H1 (cell line): ENCODE results near the gene USP24. TPM values are rescaled to one million over a fixed set of nuclear protein-coding genes. Genes with fewer than 3 reads are reported as not detected.

Experiments
- CTCF ChIA-PET: fragments of 300-600 bp; sonication (Branson Sonifier 250); formaldehyde crosslinking; loops from one replicate; lab custom pipeline; 2021; ENCODE audit not compliant: partially characterized antibody; lab: Charles Lee
- POLR2A ChIA-PET: fragments of 300-600 bp; sonication (Branson Sonifier 250); formaldehyde crosslinking; loops from one replicate; lab custom pipeline; 2021; ENCODE audit warnings: inconsistent platforms; ENCODE audit not compliant: partially characterized antibody; lab: Charles Lee
- DNase-seq, 2 experiments: peaks; one replicate each; pipeline versions ENCODE4 v3.0.0 to v3.0.0-alpha.2; 2010 to 2022; ENCODE audit warnings: low spot score in 2 of 2, low read depth in 1 of 2, mixed read lengths in 1 of 2
- FAIRE-seq: peaks from 2 replicates; lab custom pipeline; 2011; peaks lifted over from hg19 to GRCh38; lab: Jason Lieb, UNC
- H2AFZ ChIP-seq: 2 replicates; pipeline ENCODE4 v1.8.1; 2012; ENCODE audit warnings: low read length, inconsistent platforms
- H2AK5ac ChIP-seq: 2 replicates; pipeline ENCODE4 v1.6.1; 2013; ENCODE audit warnings: low read depth, low read length
- H2BK120ac ChIP-seq: replicated peaks from 2 replicates; pipeline ENCODE3; 2013; ENCODE audit warnings: low read depth, low read length, inconsistent platforms
- H2BK12ac ChIP-seq: 2 replicates; pipeline ENCODE4 v1.6.1; 2013; ENCODE audit warnings: low read depth, low read length
- H2BK15ac ChIP-seq: 2 replicates; pipeline ENCODE4 v1.6.1; 2013; ENCODE audit warnings: low read length
- H2BK20ac ChIP-seq: 2 replicates; pipeline ENCODE4 v1.6.1; 2013; ENCODE audit warnings: low read length
- H2BK5ac ChIP-seq: 2 replicates; pipeline ENCODE4 v1.6.1; 2013; ENCODE audit warnings: low read depth, low read length
- H3K14ac ChIP-seq: 2 replicates; pipeline ENCODE4 v1.6.1; 2013; ENCODE audit warnings: inconsistent platforms; ENCODE audit not compliant: insufficient read length
- H3K18ac ChIP-seq: 2 replicates; pipeline ENCODE4 v1.6.1; 2013; ENCODE audit warnings: low read length; ENCODE audit errors: extremely low read depth
- H3K23ac ChIP-seq: 2 replicates; pipeline ENCODE4 v1.6.1; 2013; ENCODE audit warnings: inconsistent platforms; ENCODE audit not compliant: insufficient read length
- H3K23me2 ChIP-seq: 2 replicates; pipeline ENCODE4 v1.6.1; 2013; ENCODE audit warnings: low read depth, low read length
- H3K27ac ChIP-seq: 2 replicates; pipeline ENCODE4 v1.6.1; 2011; ENCODE audit warnings: low read depth, low read length, inconsistent platforms
- H3K27me3 ChIP-seq, 4 experiments: replicated peaks in 1 of 4; 1 replicate in 1 of 4; 2 replicates in 3 of 4; pipeline versions ENCODE4 v1.6.1 to v1.8.1; 2011 to 2013; ENCODE audit warnings: low read length in 3 of 4, mild to moderate bottlenecking in 3 of 4, inconsistent platforms in 2 of 4, mixed read lengths in 2 of 4, moderate library complexity in 1 of 4; ENCODE audit not compliant: control insufficient read depth in 3 of 4, insufficient read depth in 3 of 4; ENCODE audit errors: extremely low read depth in 1 of 4
- H3K36me3 ChIP-seq, 4 experiments: 2 replicates each; pipeline versions ENCODE4 v1.6.1 to v1.8.1; 2011 to 2013; ENCODE audit warnings: mild to moderate bottlenecking in 4 of 4, low read length in 3 of 4, moderate library complexity in 2 of 4, control low read depth in 1 of 4, inconsistent platforms in 1 of 4; ENCODE audit not compliant: insufficient read depth in 4 of 4, control insufficient read depth in 2 of 4
- H3K4ac ChIP-seq: replicated peaks from 2 replicates; pipeline ENCODE3; 2013; ENCODE audit warnings: low read length, low read depth, mixed read lengths, inconsistent platforms; ENCODE audit not compliant: insufficient read length
- H3K4me1 ChIP-seq, 4 experiments: replicated peaks in 1 of 4; 1 replicate in 1 of 4; 2 replicates in 3 of 4; pipeline versions ENCODE4 v1.6.1 to v1.8.1; 2011 to 2013; ENCODE audit warnings: low read length in 3 of 4, inconsistent platforms in 2 of 4, mixed read lengths in 1 of 4; ENCODE audit not compliant: insufficient read depth in 4 of 4, control insufficient read depth in 3 of 4
- H3K4me2 ChIP-seq, 2 experiments: 2 replicates each; pipeline versions ENCODE4 v1.6.1 to v1.8.1; 2011 to 2013; ENCODE audit warnings: low read depth in 2 of 2, low read length in 2 of 2, control low read depth in 1 of 2, inconsistent platforms in 1 of 2, mild to moderate bottlenecking in 1 of 2; ENCODE audit not compliant: insufficient read depth in 1 of 2
- H3K4me3 ChIP-seq, 4 experiments: fragments of 200-600, 300-600 bp in 1 of 4; sonication (generic), shearing (Covaris generic), sonication (Bioruptor Twin) in 1 of 4; 2 replicates each; pipeline versions ENCODE4 v1.5.1 to v1.8.1; 2011 to 2016; ENCODE audit warnings: low read length in 4 of 4, low read depth in 3 of 4, control low read depth in 2 of 4, inconsistent platforms in 2 of 4, mild to moderate bottlenecking in 2 of 4, mixed read lengths in 1 of 4, moderate library complexity in 1 of 4; ENCODE audit not compliant: insufficient read depth in 2 of 4; ENCODE audit errors: extremely low read depth in 1 of 4
- H3K56ac ChIP-seq: replicated peaks from 2 replicates; pipeline ENCODE3; 2013; ENCODE audit warnings: low read depth, mild to moderate bottlenecking, mixed read lengths, low read length, inconsistent platforms; ENCODE audit not compliant: insufficient read length
- H3K79me1 ChIP-seq: 2 replicates; pipeline ENCODE4 v1.6.1; 2013; ENCODE audit warnings: low read depth, low read length, control low read depth
- H3K79me2 ChIP-seq, 2 experiments: 2 replicates each; pipeline versions ENCODE4 v1.6.1 to v1.8.1; 2012 to 2013; ENCODE audit warnings: low read length in 2 of 2, mild to moderate bottlenecking in 2 of 2, inconsistent platforms in 1 of 2; ENCODE audit not compliant: insufficient read depth in 2 of 2, control insufficient read depth in 1 of 2
- H3K9ac ChIP-seq, 4 experiments: replicated peaks in 1 of 4; 1 replicate in 1 of 4; 2 replicates in 3 of 4; pipeline versions ENCODE4 v1.6.1 to v1.8.1; 2011 to 2013; ENCODE audit warnings: low read depth in 3 of 4, low read length in 3 of 4, control low read depth in 2 of 4, mild to moderate bottlenecking in 2 of 4, moderate library complexity in 2 of 4, inconsistent platforms in 1 of 4; ENCODE audit errors: extremely low read depth in 1 of 4
- H3K9me3 ChIP-seq, 2 experiments: 2 replicates each; pipeline versions ENCODE4 v1.6.1 to v1.8.1; 2012 to 2013; ENCODE audit warnings: mild to moderate bottlenecking in 2 of 2, moderate library complexity in 2 of 2, control low read depth in 1 of 2, inconsistent platforms in 1 of 2, low read depth in 1 of 2, low read length in 1 of 2, mixed read lengths in 1 of 2; ENCODE audit not compliant: insufficient read depth in 2 of 2
- H4K20me1 ChIP-seq, 2 experiments: replicated peaks in 1 of 2; 2 replicates each; pipeline versions ENCODE3 to v1.8.1; 2011 to 2013; ENCODE audit warnings: inconsistent platforms in 2 of 2, low read length in 2 of 2, mild to moderate bottlenecking in 1 of 2; ENCODE audit not compliant: insufficient read depth in 2 of 2, control insufficient read depth in 1 of 2
- H4K5ac ChIP-seq: 2 replicates; pipeline ENCODE4 v1.6.1; 2013; ENCODE audit warnings: low read length, low read depth, mixed read lengths, inconsistent platforms; ENCODE audit not compliant: insufficient read length
- H4K8ac ChIP-seq: 2 replicates; pipeline ENCODE4 v1.8.0; 2013; ENCODE audit warnings: mild to moderate bottlenecking, moderate library complexity, low read length, inconsistent platforms; ENCODE audit not compliant: insufficient read depth; ENCODE audit errors: extremely low read depth
- H4K91ac ChIP-seq: replicated peaks from 2 replicates; pipeline ENCODE3; 2013; ENCODE audit warnings: low read length, mixed read lengths, inconsistent platforms; ENCODE audit not compliant: insufficient read length
- BCL11A ChIP-seq, 2 experiments: IDR thresholded peaks; one replicate each; pipeline ENCODE4 v1.6.1; 2011; ENCODE audit warnings: low read depth in 2 of 2, low read length in 2 of 2, mild to moderate bottlenecking in 2 of 2
- BRCA1 ChIP-seq: IDR thresholded peaks from 2 replicates; pipeline ENCODE4 v1.6.1; 2012; ENCODE audit warnings: low read depth, low read length, improper control_type of control experiment
- CTBP2 ChIP-seq: IDR thresholded peaks from 2 replicates; pipeline ENCODE4 v1.7.0; 2011; ENCODE audit warnings: borderline replicate concordance, mild to moderate bottlenecking, moderate library complexity, mixed read lengths, low read length; ENCODE audit not compliant: insufficient read depth, insufficient read length
- EZH2 ChIP-seq: fragments of 200-600 bp; sonication (generic); IDR thresholded peaks from 2 replicates; pipeline ENCODE4 v1.7.1; 2012; ENCODE audit warnings: low read depth, mild to moderate bottlenecking, moderate library complexity, low read length, inconsistent platforms; ENCODE audit not compliant: severe bottlenecking
- HDAC6 ChIP-seq: IDR thresholded peaks from one replicate; pipeline ENCODE4 v1.7.1; 2012; ENCODE audit warnings: low read depth, mild to moderate bottlenecking, inconsistent platforms, low read length, moderate library complexity
- JUN ChIP-seq: IDR thresholded peaks from 2 replicates; pipeline ENCODE4 v1.6.1; 2011; ENCODE audit warnings: low read depth, mild to moderate bottlenecking, improper control_type of control experiment, low read length
- MAX ChIP-seq: IDR thresholded peaks from 2 replicates; pipeline ENCODE4 v1.6.1; 2012; ENCODE audit warnings: inconsistent platforms
- NANOG ChIP-seq: IDR thresholded peaks from 2 replicates; pipeline ENCODE4 v1.6.1; 2011; ENCODE audit warnings: low read length, low read depth, mild to moderate bottlenecking, inconsistent platforms; ENCODE audit not compliant: insufficient read depth, poor library complexity, severe bottlenecking
- PHF8 ChIP-seq: fragments of 200-600 bp; sonication (generic); conservative IDR thresholded peaks from 2 replicates; pipeline ENCODE4 v1.7.1; 2012; ENCODE audit warnings: low read depth, mild to moderate bottlenecking, inconsistent platforms, low read length, moderate library complexity
- SP1 ChIP-seq: IDR thresholded peaks from 2 replicates; pipeline ENCODE4 v1.6.1; 2011; ENCODE audit warnings: low read depth, low read length
- TAF7 ChIP-seq: optimal IDR thresholded peaks from 2 replicates; pipeline ENCODE3; 2011; ENCODE audit warnings: low read depth, mild to moderate bottlenecking, inconsistent platforms, low read length, moderate library complexity, borderline replicate concordance
- ZNF274 ChIP-seq: IDR thresholded peaks from 2 replicates; pipeline ENCODE4 v1.7.0; 2012; ENCODE audit warnings: low read length, borderline replicate concordance; ENCODE audit errors: extremely low read depth
- WGBS, 2 experiments: shearing (Covaris generic) in 1 of 2; methylation state at CpG; one replicate each; pipeline versions ENCODE4 v1.1.6 to v1.1.7; 2013 to 2015; ENCODE audit warnings: low lambda C conversion rate in 2 of 2, mixed read lengths in 2 of 2, inconsistent platforms in 1 of 2, low coverage in 1 of 2, missing lambda C conversion rate in 1 of 2; ENCODE audit not compliant: insufficient replicate concordance in 2 of 2, insufficient coverage in 1 of 2, insufficient read length in 1 of 2; ENCODE audit errors: extremely low coverage in 1 of 2, missing lambda C conversion rate in 1 of 2; 5-methylcytosine and 5-hydroxymethylcytosine counted together
- polyA plus RNA-seq, 7 experiments: library from polyadenylated mRNA; depleted of rRNA in 3 of 7; stranded (reverse) in 5 of 7; unstranded in 2 of 7; fragments of >200 nt in 5 of 7; fragments of 200-250 nt in 2 of 7; gene quantifications; 1 replicate in 5 of 7; 2 replicates in 1 of 7; 4 replicates in 1 of 7; pipeline versions ENCODE4 v1.2.1 to v1.2.3, GENCODE V29; 2011 to 2013; ENCODE audit warnings: missing spikeins in 2 of 7, mixed read lengths in 2 of 7
- total RNA-seq: library from RNA; stranded (reverse); fragmentation: NEBNext Ultra II Directional; extraction: Animal tissue kit (Norgen Biotek cat#: 25700); gene quantifications from 2 replicates; pipeline ENCODE4 v1.2.1, GENCODE V29; 2021
- TF ChIP-seq, protein P1 (sequence below): IDR thresholded peaks from 2 replicates; pipeline ENCODE4 v1.6.1; 2011; ENCODE audit warnings: low read length, improper control_type of control experiment

The USP24 gene
- total and polyA plus RNA-seq, 2 of the 8 experiments (the other 6 are each of a cell fraction or from before 2014, with no cell fraction given), result 11.1 to 34.6 TPM

GRCh38 chr1:55262822-55263221 lies 47.7 kb upstream of the USP24 start:
- H3K4me2 ChIP-seq, result no peak overlapping the region
- no peak overlapping the region for H2AK5ac ChIP-seq
- no peak overlapping the region for H3K4me3 ChIP-seq
- no peak overlapping the region for H4K5ac ChIP-seq
- no peak overlapping the region for H2BK15ac ChIP-seq
- WGBS, 2 experiments, result 72% methylated on average over 1 of the region's 1 CpG; no CpG with 5 or more reads in 1 of the 2 experiments
- no peak overlapping the region for H2AFZ ChIP-seq
- no peak overlapping the region for H3K4ac ChIP-seq
- ChIA-PET CTCF (interaction anchor here (1.0 to 2.2 kb wide), 5 partner anchors 9 to 119 kb away, joined by 3 to 8 read pairs (median 3); no protein-coding TSS in a partner anchor), POLR2A (no interaction called here)
- no peak overlapping the region for H2BK20ac ChIP-seq
- no peaks in the 10 kb centered on the region for H3K9me3 ChIP-seq
- H4K91ac ChIP-seq, result no peak overlapping the region
- H3K56ac ChIP-seq, result no peak overlapping the region
- H3K23ac ChIP-seq, result no peak overlapping the region
- no peak overlapping the region for H2BK5ac ChIP-seq
- no peaks in the 10 kb centered on the region for H3K23me2 ChIP-seq
- H3K36me3 ChIP-seq, result no peaks in the 10 kb centered on the region
- no peak overlapping the region for H3K14ac ChIP-seq
- H4K20me1 ChIP-seq, result no peaks in the 10 kb centered on the region
- H3K27me3 ChIP-seq, result no peaks in the 10 kb centered on the region
- H3K79me1 ChIP-seq, result no peaks in the 10 kb centered on the region
- no peak overlapping the region for H2BK12ac ChIP-seq
- no peak overlapping the region for H2BK120ac ChIP-seq
- no peak overlapping the region for H4K8ac ChIP-seq
- no peaks in the 10 kb centered on the region for H3K79me2 ChIP-seq
- 0 out of 7 replicates have a peak, but pooled peaks cover 0 to 2% (median 0%) of the 10 kb centered on the region in 4 experiments for H3K4me1 ChIP-seq
- H3K27ac ChIP-seq, result no peak overlapping the region
- H3K18ac ChIP-seq, result no peak overlapping the region
- DNase-seq (no peak), FAIRE-seq (no peak)
- no peak overlapping the region for H3K9ac ChIP-seq
- TF ChIP-seq BCL11A (IDR thresholded peaks at IDR 0.05; ENCODE audit: low read depth in 2 of 2, low read length in 2 of 2) (no peak), CTBP2 (no peak), EZH2 (no peak), NANOG (no peak), PHF8 (no peak), MAX (no peak), ZNF274 (no peak), HDAC6 (no peak), JUN (no peak), TAF7 (no peak), SP1 (no peak), BRCA1 (no peak)
- TF ChIP-seq, protein P1, sequence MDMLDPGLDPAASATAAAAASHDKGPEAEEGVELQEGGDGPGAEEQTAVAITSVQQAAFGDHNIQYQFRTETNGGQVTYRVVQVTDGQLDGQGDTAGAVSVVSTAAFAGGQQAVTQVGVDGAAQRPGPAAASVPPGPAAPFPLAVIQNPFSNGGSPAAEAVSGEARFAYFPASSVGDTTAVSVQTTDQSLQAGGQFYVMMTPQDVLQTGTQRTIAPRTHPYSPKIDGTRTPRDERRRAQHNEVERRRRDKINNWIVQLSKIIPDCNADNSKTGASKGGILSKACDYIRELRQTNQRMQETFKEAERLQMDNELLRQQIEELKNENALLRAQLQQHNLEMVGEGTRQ, result no peak
